Pancreas (tissue), 10 donors: ENCODE results near the gene TUBG2. TPM values are rescaled to one million over a fixed set of nuclear protein-coding genes. Genes with fewer than 3 reads are reported as not detected.

Experiments used
- ATAC-seq, 4 donors: fragments of 200-7000 bp; cut with Tn5 transposase; one replicate each; pipeline versions ENCODE4 v1.8.0 to v1.9.1; 2020; ENCODE audit warnings: mild to moderate bottlenecking in 4 of 4, moderate library complexity in 4 of 4
- DNase-seq, 6 donors: peaks; one replicate each; pipeline ENCODE4 v3.0.0-alpha.2; 2020
- FAIRE-seq: peaks from 2 replicates; lab custom pipeline; 2012; peaks lifted over from hg19 to GRCh38; lab: Jason Lieb, UNC
- H3K27ac ChIP-seq, 4 donors: fragments of 200-600 bp; sonication (generic); 1 replicate in 3 of 4; 2 replicates in 1 of 4; pipeline versions ENCODE4 v1.5.0 to v1.8.0; 2020
- H3K27me3 ChIP-seq, 4 donors: fragments of 200-600 bp; one replicate each; pipeline ENCODE4 v1.8.0; 2021
- H3K36me3 ChIP-seq, 3 donors: fragments of 200-600 bp; sonication (generic) in 1 of 3; one replicate each; pipeline versions ENCODE4 v1.5.0 to v1.8.0; 2020 to 2021
- H3K4me1 ChIP-seq, 3 donors: fragments of 200-600 bp; one replicate each; pipeline ENCODE4 v1.8.0; 2021
- H3K4me3 ChIP-seq, 4 donors: fragments of 200-600 bp; sonication (generic) in 2 of 4; one replicate each; pipeline versions ENCODE4 v1.5.0 to v1.8.0; 2020 to 2021
- H3K9me3 ChIP-seq, 4 donors: fragments of 200-600 bp; one replicate each; pipeline ENCODE4 v1.8.0; 2021
- WGBS, 2 donors: extraction: QIAGEN DNeasy Blood & Tissue Kit; methylation state at CpG; one replicate each; pipeline ENCODE4 v1.1.7; 2013; 5-methylcytosine and 5-hydroxymethylcytosine counted together
- intact Hi-C, 3 donors: fragments of 100-400 bp; cut with DNase I; formaldehyde crosslinking; loops; one replicate each; pipeline versions ENCODE4 v1.11.1 to v1.14.2; 2022
- polyA plus RNA-seq, 2 donors: library from polyadenylated mRNA; stranded (reverse); fragments of 200-250 nt; gene quantifications; one replicate each; pipeline ENCODE4 v1.2.3, GENCODE V29; 2013
- total RNA-seq, 6 donors: library from RNA; stranded (reverse); fragmentation: NEBNext Ultra II Directional in 4 of 6; extraction: Animal tissue kit (Norgen Biotek cat#: 25700) in 4 of 6; gene quantifications; one replicate each; pipeline versions ENCODE4 v1.2.1 to v1.2.4, GENCODE V29; 2021 to 2023
- TF ChIP-seq, protein P1 (sequence below), 4 donors: fragments of 200-600 bp; sonication (generic) in 3 of 4; IDR thresholded peaks; one replicate each; pipeline versions ENCODE4 v1.5.0 to v1.8.0; 2021; ENCODE audit warnings: antibody characterized with exemption in 4 of 4
- donor health status: healthy with polysubstance abuse.
- donor health status: DM: no; HTN: no; CAD: no; lungs with moderate emphysema.
- donor health status: DM: no; HTN: no; CAD: no.
- donor health status: control.
- donor health status: control.
- donor health status: Bipolar disorder and iron deficiency.
- donor health status: DM: yes; HTN: yes; CAD: no.
- donor health status: DM: no; HTN: no; CAD: no.
- donor health status: DM: no; HTN: no; CAD: no.
- donor health status: DM: yes; HTN: yes; CAD: no.

Gene TUBG2
- total and polyA plus RNA-seq, 8 donors, result 10.9 to 90.5 (median 32.7) TPM

DNA sequence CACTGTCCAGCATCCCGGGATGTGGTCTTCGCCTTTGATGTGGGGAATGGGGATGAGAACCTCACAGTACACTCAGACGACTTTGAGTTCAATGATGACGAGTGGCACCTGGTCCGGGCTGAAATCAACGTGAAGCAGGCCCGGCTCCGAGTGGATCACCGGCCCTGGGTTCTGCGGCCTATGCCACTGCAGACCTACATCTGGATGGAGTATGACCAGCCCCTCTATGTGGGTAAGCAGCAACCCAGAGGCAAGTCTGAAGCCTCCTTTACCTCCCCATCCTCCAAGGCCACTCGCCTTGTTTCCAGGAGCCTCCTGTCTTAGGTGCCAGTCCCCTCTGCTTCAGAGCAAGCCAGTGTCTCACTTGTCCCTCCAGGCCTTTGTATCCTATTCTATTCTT lies 33.4 kb downstream of the TUBG2 start:
- H3K27ac ChIP-seq, result no peak overlapping the region
- H3K9me3 ChIP-seq, result no peaks in the 10 kb centered on the region
- H3K4me1 ChIP-seq, result no peaks in the 10 kb centered on the region
- intact Hi-C loops, result no loop called here
- TF ChIP-seq, protein P1, sequence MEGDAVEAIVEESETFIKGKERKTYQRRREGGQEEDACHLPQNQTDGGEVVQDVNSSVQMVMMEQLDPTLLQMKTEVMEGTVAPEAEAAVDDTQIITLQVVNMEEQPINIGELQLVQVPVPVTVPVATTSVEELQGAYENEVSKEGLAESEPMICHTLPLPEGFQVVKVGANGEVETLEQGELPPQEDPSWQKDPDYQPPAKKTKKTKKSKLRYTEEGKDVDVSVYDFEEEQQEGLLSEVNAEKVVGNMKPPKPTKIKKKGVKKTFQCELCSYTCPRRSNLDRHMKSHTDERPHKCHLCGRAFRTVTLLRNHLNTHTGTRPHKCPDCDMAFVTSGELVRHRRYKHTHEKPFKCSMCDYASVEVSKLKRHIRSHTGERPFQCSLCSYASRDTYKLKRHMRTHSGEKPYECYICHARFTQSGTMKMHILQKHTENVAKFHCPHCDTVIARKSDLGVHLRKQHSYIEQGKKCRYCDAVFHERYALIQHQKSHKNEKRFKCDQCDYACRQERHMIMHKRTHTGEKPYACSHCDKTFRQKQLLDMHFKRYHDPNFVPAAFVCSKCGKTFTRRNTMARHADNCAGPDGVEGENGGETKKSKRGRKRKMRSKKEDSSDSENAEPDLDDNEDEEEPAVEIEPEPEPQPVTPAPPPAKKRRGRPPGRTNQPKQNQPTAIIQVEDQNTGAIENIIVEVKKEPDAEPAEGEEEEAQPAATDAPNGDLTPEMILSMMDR (IDR thresholded peaks at IDR 0.05), result no peak
- no peak overlapping the region for H3K4me3 ChIP-seq
- ATAC-seq, result no peak
- no peaks in the 10 kb centered on the region for H3K27me3 ChIP-seq
- H3K36me3 ChIP-seq, result no peaks in the 10 kb centered on the region
- FAIRE-seq, result no peak
- DNase-seq, result peak in 1 of 6 donors; percentile 13
- WGBS, 2 donors, result 84 to 90% methylated on average over 11 of the region's 11 CpGs

DNA sequence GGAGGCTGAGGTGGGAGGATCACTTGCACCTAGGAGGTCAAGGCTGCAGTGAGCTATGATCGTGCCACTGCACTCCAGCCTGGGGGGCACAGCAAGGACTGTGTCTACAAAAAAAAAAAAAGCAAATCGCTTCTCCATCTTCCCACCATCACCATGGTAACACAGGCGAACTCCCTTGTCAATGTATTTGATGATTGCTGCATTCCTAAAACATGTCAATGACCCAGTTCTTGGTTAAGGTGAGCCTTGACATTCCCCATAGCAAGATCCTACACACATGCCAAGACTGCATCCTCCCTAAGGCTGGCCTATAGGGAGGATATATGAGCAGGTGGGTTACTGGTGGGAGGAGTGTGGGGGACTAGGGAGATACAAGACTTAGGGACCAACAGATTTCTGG lies 35.4 kb downstream of the TUBG2 start:
- TF ChIP-seq, protein P1 (IDR thresholded peaks at IDR 0.05), result no peak
- DNase-seq (no peak), ATAC-seq (no peak), FAIRE-seq (no peak)
- H3K27me3 ChIP-seq, result no peaks in the 10 kb centered on the region
- 89 to 91% methylated on average over 3 of the region's 3 CpGs for WGBS, 2 donors
- no peak overlapping the region for H3K27ac ChIP-seq
- no peaks in the 10 kb centered on the region for H3K9me3 ChIP-seq
- no peaks in the 10 kb centered on the region for H3K36me3 ChIP-seq
- intact Hi-C loops, result no loop called here
- H3K4me3 ChIP-seq, result no peak overlapping the region
- no peaks in the 10 kb centered on the region for H3K4me1 ChIP-seq

DNA sequence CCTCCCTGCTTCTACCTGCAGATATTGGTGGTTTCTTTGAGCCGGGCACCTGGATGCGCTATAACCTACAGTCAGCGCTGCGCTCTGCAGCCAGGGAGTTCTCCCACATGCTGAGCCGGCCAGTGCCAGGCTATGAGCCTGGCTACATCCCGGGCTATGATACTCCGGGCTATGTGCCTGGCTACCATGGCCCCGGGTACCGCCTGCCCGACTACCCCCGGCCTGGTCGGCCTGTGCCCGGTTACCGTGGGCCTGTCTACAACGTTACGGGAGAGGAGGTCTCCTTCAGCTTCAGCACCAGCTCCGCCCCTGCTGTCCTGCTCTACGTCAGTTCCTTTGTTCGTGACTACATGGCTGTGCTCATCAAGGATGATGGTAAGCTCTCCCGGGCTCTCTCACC lies 36.4 kb downstream of the TUBG2 start:
- DNase-seq (peak in 1 of 6 donors; percentile 45), FAIRE-seq (no peak), ATAC-seq (no peak)
- Histone ChIP-seq H3K4me3 (no peak overlapping the region), H3K27me3 (no peaks in the 10 kb centered on the region), H3K36me3 (no peaks in the 10 kb centered on the region), H3K9me3 (no peaks in the 10 kb centered on the region), H3K4me1 (no peaks in the 10 kb centered on the region), H3K27ac (no peak overlapping the region)
- intact Hi-C loops, result no loop called here
- 89 to 91% methylated on average over 20 of the region's 20 CpGs for WGBS, 2 donors
- TF ChIP-seq, protein P1 (IDR thresholded peaks at IDR 0.05), result no peak

DNA sequence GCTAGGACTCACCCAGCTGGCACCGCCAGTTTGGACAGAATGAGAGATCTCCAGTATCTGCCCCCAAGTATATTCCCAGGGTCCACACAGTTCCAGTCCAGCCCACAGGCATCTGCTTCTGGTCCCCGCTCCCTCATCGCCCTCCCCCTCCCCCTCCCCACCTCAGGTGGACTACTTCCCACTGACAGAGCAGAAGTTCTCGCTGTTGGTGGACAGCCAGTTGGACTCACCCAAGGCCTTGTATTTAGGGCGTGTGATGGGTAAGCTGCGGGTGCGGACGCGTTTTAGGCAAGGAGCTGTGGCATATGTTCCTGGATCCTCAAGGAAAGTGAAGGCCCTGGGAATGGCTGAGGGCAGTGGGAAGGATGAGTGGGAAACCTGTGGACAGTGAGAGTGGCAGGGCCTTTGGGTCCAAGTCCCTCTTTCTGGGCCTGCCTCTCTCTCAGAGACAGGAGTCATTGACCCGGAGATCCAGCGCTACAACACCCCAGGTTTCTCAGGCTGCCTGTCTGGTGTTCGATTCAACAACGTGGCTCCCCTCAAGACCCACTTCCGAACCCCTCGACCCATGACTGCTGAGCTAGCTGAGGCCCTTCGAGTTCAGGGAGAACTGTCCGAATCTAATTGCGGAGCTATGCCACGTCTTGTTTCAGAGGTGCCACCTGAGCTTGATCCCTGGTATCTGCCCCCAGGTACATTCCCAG lies 38.2 kb downstream of the TUBG2 start:
- Histone ChIP-seq H3K36me3 (no peaks in the 10 kb centered on the region), H3K9me3 (no peaks in the 10 kb centered on the region), H3K27me3 (no peaks in the 10 kb centered on the region), H3K4me3 (no peak overlapping the region), H3K27ac (no peak overlapping the region), H3K4me1 (no peaks in the 10 kb centered on the region)
- intact Hi-C loops, result no loop called here
- TF ChIP-seq, protein P1 (IDR thresholded peaks at IDR 0.05), result no peak
- DNase-seq (peak in 1 of 6 donors; percentile 11), ATAC-seq (no peak), FAIRE-seq (no peak)
- 87 to 88% methylated on average over 19 of the region's 19 CpGs for WGBS, 2 donors

DNA sequence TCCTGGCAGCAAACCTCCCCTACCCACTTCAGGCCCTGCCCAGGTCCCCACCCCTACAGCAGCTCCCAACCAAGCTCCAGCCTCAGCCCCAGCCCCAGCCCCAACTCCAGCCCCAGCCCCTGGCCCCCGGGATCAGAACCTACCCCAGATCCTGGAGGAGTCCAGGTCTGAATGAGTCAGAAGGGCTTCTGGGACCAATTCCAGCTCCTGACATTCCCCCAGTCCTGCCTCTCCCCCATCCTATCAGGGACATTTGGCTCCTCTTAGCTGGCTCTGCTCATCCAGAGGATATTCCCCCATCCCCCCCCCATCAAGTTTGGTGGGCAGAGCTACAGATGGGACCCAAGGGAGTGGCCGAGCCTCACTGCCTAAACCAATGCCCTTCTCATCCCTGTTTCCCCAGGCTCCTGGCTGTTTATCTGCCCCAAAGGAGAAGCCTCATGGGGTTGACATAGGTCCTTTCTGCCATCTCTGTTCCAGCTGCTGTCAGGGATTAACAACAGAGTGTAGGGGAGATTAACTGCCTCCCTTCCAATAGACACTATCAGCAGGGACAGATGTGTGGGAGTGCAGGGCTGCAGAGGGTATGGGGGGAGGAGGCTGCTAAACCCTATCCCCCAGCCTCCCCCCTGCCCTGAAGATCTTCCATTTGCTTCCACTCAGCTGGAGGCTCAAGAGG lies 39.8 kb downstream of the TUBG2 start:
- DNase-seq (no peak), FAIRE-seq (no peak), ATAC-seq (peak in 3 of 4 donors; percentile 19 to 42 (median 37))
- Histone ChIP-seq H3K36me3 (peaks cover 0 to 13% (median 6%) of the 10 kb centered on the region in 3 donors), H3K4me3 (no peak overlapping the region), H3K27me3 (no peaks in the 10 kb centered on the region), H3K4me1 (no peaks in the 10 kb centered on the region), H3K9me3 (no peaks in the 10 kb centered on the region), H3K27ac (no peak overlapping the region)
- TF ChIP-seq, protein P1 (IDR thresholded peaks at IDR 0.05), result no peak
- WGBS, 2 donors, result 59 to 84% methylated on average over 2 of the region's 2 CpGs
- intact Hi-C loops, result no loop called here
